Caco-2 (cell line): ENCODE measurements around the gene HTATIP2. TPM values are rescaled to one million over a fixed set of nuclear protein-coding genes. Genes with fewer than 3 reads are reported as not detected.
A peak's percentile ranks its signal among the peaks of the same experiment; 100 is the strongest.

ENCODE experiments used
- BruUV-seq: library from RNA; stranded (reverse); fragments of 400-500 nt; replicated peaks from 2 replicates; lab custom pipeline; 2021; lab: Mats Ljungman, UMichigan
- CTCF ChIA-PET: fragments of 300-600 bp; sonication (Branson Sonifier 250); formaldehyde crosslinking; loops from one replicate; lab custom pipeline; 2022; ENCODE audit warnings: antibody characterized with exemption; lab: Charles Lee
- POLR2A ChIA-PET: fragments of 300-600 bp; sonication (Branson Sonifier 250); formaldehyde crosslinking; loops from one replicate; lab custom pipeline; 2022; ENCODE audit warnings: antibody characterized with exemption; lab: Charles Lee
- DNase-seq, 2 experiments: peaks; one replicate each; pipeline versions ENCODE4 v3.0.0 to v3.0.0-alpha.2; 2020 to 2022
- H3K27me3 ChIP-seq: replicated peaks from 2 replicates; pipeline ENCODE4 v1.6.0; 2011; ENCODE audit warnings: low read length; ENCODE audit not compliant: control insufficient read depth, insufficient read depth
- H3K36me3 ChIP-seq: 2 replicates; pipeline ENCODE4 v1.5.1; 2011; ENCODE audit warnings: low read length; ENCODE audit not compliant: control insufficient read depth, insufficient read depth
- H3K4me1 ChIP-seq: fragments of 250-450 bp; sonication (Bioruptor Pico); 2 replicates; pipeline ENCODE4 v1.5.1; 2020; ENCODE audit warnings: mild to moderate bottlenecking
- H3K4me3 ChIP-seq: 2 replicates; pipeline ENCODE4 v1.5.1; 2011; ENCODE audit warnings: low read depth, mild to moderate bottlenecking, control low read depth, low read length
- H3K9me3 ChIP-seq: fragments of 250-450 bp; sonication (Bioruptor Pico); 2 replicates; pipeline ENCODE4 v1.5.1; 2020; ENCODE audit warnings: mild to moderate bottlenecking, moderate library complexity
- H3K27ac Mint-ChIP-seq: one replicate; pipeline ENCODE4 v1.8.0; 2022; ENCODE audit warnings: mixed read lengths; ENCODE audit not compliant: unreplicated experiment
- H3K27me3 Mint-ChIP-seq: one replicate; pipeline ENCODE4 v1.8.0; 2022; ENCODE audit warnings: mixed read lengths; ENCODE audit not compliant: insufficient read depth, unreplicated experiment
- H3K36me3 Mint-ChIP-seq: one replicate; pipeline ENCODE4 v1.8.0; 2022; ENCODE audit warnings: mild to moderate bottlenecking, mixed read lengths; ENCODE audit not compliant: insufficient read depth, unreplicated experiment
- H3K4me1 Mint-ChIP-seq: one replicate; pipeline ENCODE4 v1.8.0; 2022; ENCODE audit warnings: low read depth, mixed read lengths; ENCODE audit not compliant: unreplicated experiment
- H3K4me3 Mint-ChIP-seq: one replicate; pipeline ENCODE4 v1.8.0; 2022; ENCODE audit warnings: mild to moderate bottlenecking, moderate library complexity, mixed read lengths; ENCODE audit not compliant: unreplicated experiment
- H3K9me3 Mint-ChIP-seq: one replicate; pipeline ENCODE4 v1.8.0; 2022; ENCODE audit warnings: mixed read lengths; ENCODE audit not compliant: unreplicated experiment
- CTCF ChIP-seq, 2 experiments: fragments of 200-600 bp in 1 of 2; IDR thresholded peaks; 1 replicate in 1 of 2; 2 replicates in 1 of 2; pipeline versions ENCODE4 v1.5.1 to v1.8.0; 2011 to 2022; ENCODE audit warnings: antibody characterized with exemption in 1 of 2, control low read depth in 1 of 2, inconsistent platforms in 1 of 2, low read depth in 1 of 2, low read length in 1 of 2, mild to moderate bottlenecking in 1 of 2, moderate library complexity in 1 of 2; ENCODE audit not compliant: insufficient read depth in 1 of 2, severe bottlenecking in 1 of 2, unreplicated experiment in 1 of 2
- intact Hi-C: fragments of 100-400 bp; cut with micrococcal nuclease; formaldehyde crosslinking; loops from one replicate; pipeline ENCODE4 v1.10.0; 2022; ENCODE audit not compliant: unreplicated experiment
- total RNA-seq: library from RNA; stranded (reverse); gene quantifications from 2 replicates; pipeline ENCODE4 v1.2.3, GENCODE V29; 2022

The HTATIP2 gene
- total RNA-seq, 1 experiment from 2014 or later = 87.9 TPM

DNA sequence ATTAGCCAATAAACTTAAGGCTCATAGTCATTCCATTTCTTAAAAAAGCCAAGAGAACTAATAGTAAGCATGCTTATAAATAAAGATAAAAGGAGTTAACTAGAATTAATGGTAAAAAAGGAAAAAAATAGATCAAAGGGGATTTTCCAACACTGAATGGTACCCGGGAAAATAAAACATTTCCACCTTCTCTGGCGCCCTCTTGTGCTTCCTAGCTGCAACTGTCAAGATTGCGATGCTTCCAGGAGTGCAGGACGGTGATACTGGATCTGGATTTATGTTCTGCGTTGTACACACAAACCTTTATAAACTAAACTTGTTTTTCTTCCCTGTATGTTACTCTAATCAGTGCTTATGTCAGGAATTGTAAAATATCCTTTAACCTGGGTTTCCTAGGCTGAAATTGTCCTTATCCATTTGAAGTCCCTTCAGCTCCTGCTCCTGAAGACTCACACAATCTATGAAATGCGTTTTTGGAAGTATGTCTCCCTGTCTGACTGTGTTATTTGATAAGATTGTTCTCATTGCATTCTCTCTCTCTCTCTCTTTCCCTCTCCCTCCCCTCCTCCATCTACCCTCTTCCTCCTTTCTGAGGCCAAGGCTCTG is 9.6 kb upstream of the HTATIP2 start:
- H3K27ac Mint-ChIP-seq = no peak overlapping the region
- POLR2A ChIA-PET = interaction anchor here (0.5 kb wide), 1 partner anchor 158 kb away, joined by 7 read pairs; no protein-coding TSS in a partner anchor
- BruUV-seq = no TSS peak

GRCh38 chr11:20355221-20356219 is 8.0 kb upstream of the HTATIP2 start:
- peak; percentile 70 to 75 for DNase-seq
- peaks cover 30% of the 10 kb centered on the region for H3K4me1 Mint-ChIP-seq
- H3K9me3 Mint-ChIP-seq = peaks cover 9% of the 10 kb centered on the region
- TF ChIP-seq CTCF (IDR thresholded peaks at IDR 0.05; ENCODE audit: insufficient read depth in 1 of 2, low read depth in 1 of 2, low read length in 1 of 2, severe bottlenecking in 1 of 2, unreplicated experiment in 1 of 2) = peak; percentile 69 to 74
- peak overlapping the region; percentile 81 for H3K27ac Mint-ChIP-seq
- Histone ChIP-seq H3K4me1 (peaks cover 13% of the 10 kb centered on the region), H3K27me3 (no peaks in the 10 kb centered on the region), H3K4me3 (0 out of 2 replicates have a peak overlapping the region, but pooled peaks have one; percentile 2), H3K36me3 (no peaks in the 10 kb centered on the region), H3K9me3 (no peaks in the 10 kb centered on the region)
- BruUV-seq = no TSS peak
- no peaks in the 10 kb centered on the region for H3K36me3 Mint-ChIP-seq
- intact Hi-C loops = loop anchor here (1.0 to 5.0 kb wide), 4 partner anchors 8 to 403 kb away; partner anchors contain the start of gene HTATIP2
- H3K4me3 Mint-ChIP-seq = peak overlapping the region; percentile 71
- H3K27me3 Mint-ChIP-seq = no peaks in the 10 kb centered on the region
- ChIA-PET POLR2A (interaction anchor here (1.2 kb wide), 1 partner anchor 8 kb away, joined by 3 read pairs; the partner anchor contains the start of gene HTATIP2), CTCF (interaction anchor here (1.0 to 3.3 kb wide), 6 partner anchors 62 to 465 kb away, joined by 3 to 45 read pairs (median 3); no protein-coding TSS in a partner anchor)

More for the DNA sequence above, 9.6 kb upstream of the HTATIP2 start:
- H3K36me3 Mint-ChIP-seq = no peaks in the 10 kb centered on the region
- H3K4me3 Mint-ChIP-seq = no peak overlapping the region
- H3K4me1 ChIP-seq = peaks cover 13% of the 10 kb centered on the region
- H3K36me3 ChIP-seq = no peaks in the 10 kb centered on the region
- CTCF ChIA-PET = interaction anchor here (0.8 to 3.3 kb wide), 4 partner anchors 13 to 451 kb away, joined by 3 to 45 read pairs (median 4); no protein-coding TSS in a partner anchor
- H3K27me3 ChIP-seq = no peaks in the 10 kb centered on the region
- intact Hi-C loops = no loop called here
- DNase-seq = peak in 1 of 2 experiments; percentile 52
- no peak overlapping the region for H3K4me3 ChIP-seq
- H3K9me3 ChIP-seq = no peaks in the 10 kb centered on the region
- peaks cover 30% of the 10 kb centered on the region for H3K4me1 Mint-ChIP-seq
- no peaks in the 10 kb centered on the region for H3K27me3 Mint-ChIP-seq
- peak; percentile 82 to 93 for TF ChIP-seq CTCF (IDR thresholded peaks at IDR 0.05; ENCODE audit: insufficient read depth in 1 of 2, low read depth in 1 of 2, low read length in 1 of 2, severe bottlenecking in 1 of 2, unreplicated experiment in 1 of 2)
- peaks cover 9% of the 10 kb centered on the region for H3K9me3 Mint-ChIP-seq

- H3K4me1 ChIP-seq = peaks cover 13% of the 10 kb centered on the region
- ChIA-PET POLR2A (no interaction called here), CTCF (no interaction called here)
- H3K4me1 Mint-ChIP-seq = peaks cover 24% of the 10 kb centered on the region
- no TSS peak for BruUV-seq
- no peaks in the 10 kb centered on the region for H3K36me3 Mint-ChIP-seq
- H3K9me3 ChIP-seq = no peaks in the 10 kb centered on the region
- H3K4me3 ChIP-seq = no peak overlapping the region
- no peaks in the 10 kb centered on the region for H3K36me3 ChIP-seq
- no peak for TF ChIP-seq CTCF (IDR thresholded peaks at IDR 0.05; ENCODE audit: insufficient read depth in 1 of 2, low read depth in 1 of 2, low read length in 1 of 2, severe bottlenecking in 1 of 2, unreplicated experiment in 1 of 2)
- H3K27ac Mint-ChIP-seq = no peak overlapping the region
- intact Hi-C loops = loop anchor here (5.0 kb wide), 1 partner anchor 405 kb away; no protein-coding TSS in a partner anchor
- no peak for DNase-seq
- peaks cover 9% of the 10 kb centered on the region for H3K9me3 Mint-ChIP-seq
- no peaks in the 10 kb centered on the region for H3K27me3 Mint-ChIP-seq
- H3K4me3 Mint-ChIP-seq = no peak overlapping the region
- no peaks in the 10 kb centered on the region for H3K27me3 ChIP-seq
Observed at GRCh38 chr11:20357150-20357549, 6.4 kb upstream of the HTATIP2 start.
